Thymus (tissue), 11 donors: ENCODE results near the gene MTPN. TPM values are rescaled to one million over a fixed set of nuclear protein-coding genes. Genes with fewer than 3 reads are reported as not detected.

Experiments
- DNase-seq, 9 donors: peaks; one replicate each; pipeline ENCODE4 v3.0.0-alpha.2; 2013; ENCODE audit warnings: low spot score in 9 of 9, low read depth in 6 of 9, missing footprints in 1 of 9
- H3K27ac ChIP-seq, 2 donors: one replicate each; pipeline ENCODE4 v1.5.1; 2013; ENCODE audit warnings: control low read depth in 1 of 2, low read depth in 1 of 2, low read length in 1 of 2, mild to moderate bottlenecking in 1 of 2, moderate library complexity in 1 of 2
- H3K27me3 ChIP-seq, 2 donors: one replicate each; pipeline ENCODE4 v1.5.1; 2013; ENCODE audit warnings: low read length in 1 of 2; ENCODE audit not compliant: control insufficient read depth in 2 of 2, insufficient read depth in 1 of 2
- H3K36me3 ChIP-seq, 2 donors: one replicate each; pipeline ENCODE4 v1.5.1; 2013; ENCODE audit warnings: low read length in 1 of 2, mild to moderate bottlenecking in 1 of 2, moderate library complexity in 1 of 2; ENCODE audit not compliant: control insufficient read depth in 2 of 2, insufficient read depth in 2 of 2
- H3K4me1 ChIP-seq, 2 donors: one replicate each; pipeline ENCODE4 v1.5.1; 2013; ENCODE audit warnings: low read length in 2 of 2; ENCODE audit not compliant: control insufficient read depth in 2 of 2, insufficient read depth in 2 of 2
- H3K4me3 ChIP-seq, 2 donors: one replicate each; pipeline ENCODE4 v1.5.1; 2013; ENCODE audit warnings: low read length in 2 of 2, control low read depth in 1 of 2, mild to moderate bottlenecking in 1 of 2
- H3K9me3 ChIP-seq, 2 donors: one replicate each; pipeline ENCODE4 v1.5.1; 2013; ENCODE audit warnings: low read length in 1 of 2, mild to moderate bottlenecking in 1 of 2; ENCODE audit not compliant: control insufficient read depth in 2 of 2, insufficient read depth in 1 of 2
- WGBS: extraction: QIAGEN DNeasy Blood & Tissue Kit; methylation state at CpG from one replicate; pipeline ENCODE4 v1.1.7; 2013; 5-methylcytosine and 5-hydroxymethylcytosine counted together
- polyA plus RNA-seq: library from polyadenylated mRNA; stranded (reverse); fragments of 200-250 nt; gene quantifications from one replicate; pipeline ENCODE4 v1.2.3, GENCODE V29; 2013
- total RNA-seq: library from RNA; stranded (reverse); fragments of 120-200 nt; gene quantifications from one replicate; pipeline ENCODE4 v1.2.4, GENCODE V29; 2013
- donor health status: healthy.

The MTPN gene
- total and polyA plus RNA-seq, 2 donors, result 54.2 to 74.7 TPM

DNA sequence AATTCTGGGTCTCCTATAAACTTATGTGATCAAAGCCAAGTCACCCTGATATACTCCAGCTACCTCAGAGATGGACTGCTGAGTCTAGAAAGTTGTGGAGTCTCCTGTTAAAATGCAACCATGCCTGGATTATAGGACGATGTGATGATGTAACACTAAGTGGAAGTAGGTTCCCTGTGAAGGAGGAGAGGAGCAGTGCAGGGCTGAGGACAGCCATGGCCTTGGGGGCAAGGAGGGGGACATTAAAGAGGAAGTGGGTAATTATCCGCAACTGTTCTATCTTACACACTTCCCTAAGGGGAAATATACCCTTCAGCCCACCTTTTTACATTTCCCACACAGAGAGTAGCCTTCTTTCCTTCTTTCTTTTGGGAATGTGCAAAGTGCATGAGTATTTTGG lies 63.8 kb downstream of the MTPN start:
- no peaks in the 10 kb centered on the region for H3K9me3 ChIP-seq
- no peak for DNase-seq
- no peaks in the 10 kb centered on the region for H3K27me3 ChIP-seq
- H3K4me1 ChIP-seq, result no peaks in the 10 kb centered on the region
- no peak overlapping the region for H3K4me3 ChIP-seq
- no peak overlapping the region for H3K27ac ChIP-seq
- WGBS, result 95% methylated on average over 2 of the region's 2 CpGs
- no peaks in the 10 kb centered on the region for H3K36me3 ChIP-seq

DNA sequence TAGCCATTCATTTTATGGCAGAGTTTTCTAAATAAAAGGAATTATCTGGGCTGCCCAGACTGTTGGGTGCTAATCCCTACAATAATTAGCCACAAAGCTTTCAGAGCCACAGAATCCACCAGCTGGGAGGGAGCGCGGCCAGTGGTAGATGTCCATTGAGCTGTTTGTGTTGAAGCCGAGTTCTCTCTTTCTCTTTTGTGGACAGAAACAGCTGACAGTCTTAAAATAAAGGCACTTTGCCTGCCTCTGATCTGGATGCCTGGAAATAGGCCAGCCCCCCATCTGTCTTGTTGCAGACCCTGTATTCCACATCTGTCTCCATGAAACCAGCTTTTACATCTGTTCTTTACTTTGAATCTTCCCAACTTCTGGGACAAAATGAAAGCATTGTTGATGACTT lies 66.1 kb downstream of the MTPN start:
- no peak overlapping the region for H3K4me3 ChIP-seq
- H3K27me3 ChIP-seq, result no peaks in the 10 kb centered on the region
- no peak for DNase-seq
- H3K27ac ChIP-seq, result no peak overlapping the region
- no peaks in the 10 kb centered on the region for H3K4me1 ChIP-seq
- H3K36me3 ChIP-seq, result no peaks in the 10 kb centered on the region
- no peaks in the 10 kb centered on the region for H3K9me3 ChIP-seq
- WGBS, result 96% methylated on average over 3 of the region's 3 CpGs

DNA sequence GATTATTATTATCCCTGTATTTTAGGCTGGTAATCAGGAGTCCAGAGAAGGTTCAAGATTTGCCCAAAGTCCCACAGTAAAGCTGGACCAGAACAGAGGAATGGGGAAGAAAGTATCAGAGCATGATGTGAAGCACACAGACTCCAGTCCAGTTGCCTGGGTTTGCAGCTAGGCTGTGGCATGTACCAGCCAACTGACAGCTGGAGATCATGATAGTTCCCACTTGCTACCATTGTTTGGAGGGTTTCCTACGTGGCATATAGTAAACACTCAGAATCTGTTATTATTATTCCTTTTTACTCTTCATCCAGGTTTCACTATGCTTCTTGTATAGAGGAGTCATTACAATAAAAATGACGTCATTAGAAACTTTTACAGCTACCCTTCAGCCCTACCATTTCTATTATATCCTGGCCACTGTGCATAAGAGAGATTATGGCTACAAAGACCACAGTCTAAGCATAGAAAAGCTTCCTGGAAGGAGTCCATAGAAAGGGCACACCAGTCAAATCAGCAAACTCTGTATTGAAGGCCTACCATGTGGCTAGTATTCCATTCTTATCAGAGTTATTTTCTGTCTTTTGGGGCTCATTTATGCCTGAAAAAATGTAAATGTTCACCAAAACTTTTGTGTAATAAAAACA lies 66.6 kb downstream of the MTPN start:
- no peaks in the 10 kb centered on the region for H3K4me1 ChIP-seq
- H3K27ac ChIP-seq, result no peak overlapping the region
- no peak for DNase-seq
- H3K27me3 ChIP-seq, result no peaks in the 10 kb centered on the region
- no peaks in the 10 kb centered on the region for H3K36me3 ChIP-seq
- H3K9me3 ChIP-seq, result no peaks in the 10 kb centered on the region
- H3K4me3 ChIP-seq, result no peak overlapping the region
- 91% methylated on average over 2 of the region's 2 CpGs for WGBS

DNA sequence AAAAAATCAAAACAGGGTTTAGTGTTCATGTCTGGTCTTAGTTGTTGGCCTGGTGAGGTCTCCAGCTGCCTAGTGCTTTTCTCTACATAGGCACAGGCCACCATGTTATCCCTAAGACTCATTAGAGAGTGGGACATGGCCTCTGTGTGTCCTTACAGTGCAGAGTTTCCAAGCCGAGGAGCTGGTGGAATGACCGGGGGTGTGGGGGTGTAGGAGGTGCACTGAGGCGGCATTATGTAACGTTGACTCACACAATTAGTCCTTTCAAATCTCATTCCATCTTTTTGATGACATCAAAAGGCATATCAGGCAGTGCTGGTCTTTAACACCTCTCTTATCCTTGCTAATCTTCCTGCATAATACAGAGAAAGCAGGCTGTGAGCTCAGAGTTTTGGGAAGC lies 71.3 kb downstream of the MTPN start:
- no peak overlapping the region for H3K27ac ChIP-seq
- H3K36me3 ChIP-seq, result no peaks in the 10 kb centered on the region
- no peaks in the 10 kb centered on the region for H3K4me1 ChIP-seq
- H3K9me3 ChIP-seq, result no peaks in the 10 kb centered on the region
- no peak overlapping the region for H3K4me3 ChIP-seq
- 98% methylated on average over 4 of the region's 4 CpGs for WGBS
- no peak for DNase-seq
- no peaks in the 10 kb centered on the region for H3K27me3 ChIP-seq

DNA sequence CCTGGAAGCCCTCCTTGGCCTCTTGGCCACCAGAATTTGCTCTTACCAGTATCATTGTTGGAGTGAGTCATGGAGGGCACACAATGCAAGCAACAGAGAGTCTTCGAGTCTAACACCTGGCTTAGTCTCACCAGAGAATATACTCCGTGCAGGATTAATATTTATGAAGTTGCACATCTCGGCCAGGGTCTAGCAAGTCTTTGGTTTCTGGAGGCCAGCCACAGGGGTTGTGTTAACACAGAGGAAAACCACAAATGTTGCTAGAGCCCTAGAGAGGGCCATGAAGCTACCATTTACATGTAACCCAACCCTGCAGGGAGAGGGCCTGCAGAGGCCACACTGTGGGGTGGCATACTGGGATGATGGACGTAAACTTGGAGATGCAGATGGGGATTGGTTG lies 71.8 kb downstream of the MTPN start:
- H3K27me3 ChIP-seq, result no peaks in the 10 kb centered on the region
- H3K9me3 ChIP-seq, result no peaks in the 10 kb centered on the region
- no peak overlapping the region for H3K4me3 ChIP-seq
- H3K27ac ChIP-seq, result no peak overlapping the region
- WGBS, result 63% methylated on average over 4 of the region's 4 CpGs
- DNase-seq, result no peak
- no peaks in the 10 kb centered on the region for H3K4me1 ChIP-seq
- no peaks in the 10 kb centered on the region for H3K36me3 ChIP-seq

DNA sequence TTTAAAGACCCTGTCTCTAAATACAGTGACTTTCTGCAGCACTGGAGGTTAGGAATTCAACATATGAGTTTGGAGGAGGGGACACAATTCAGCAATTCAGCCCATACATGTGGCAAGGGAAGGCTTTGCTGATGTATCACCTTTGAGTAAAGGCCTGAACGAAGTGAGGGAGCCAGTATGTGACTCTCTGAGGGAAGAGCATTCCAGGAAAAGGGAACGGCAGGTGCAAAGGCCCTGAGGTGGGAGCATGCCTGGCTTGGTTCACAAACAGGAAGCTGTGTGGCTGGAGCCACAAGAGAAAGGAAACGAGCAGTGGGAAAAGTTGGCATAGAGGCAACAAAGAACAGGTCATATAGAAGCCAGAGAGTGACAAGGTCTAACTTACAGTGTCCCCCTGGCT lies 72.9 kb downstream of the MTPN start:
- Histone ChIP-seq H3K27ac (no peak overlapping the region), H3K36me3 (no peaks in the 10 kb centered on the region), H3K9me3 (no peaks in the 10 kb centered on the region), H3K4me3 (no peak overlapping the region), H3K27me3 (no peaks in the 10 kb centered on the region), H3K4me1 (peaks cover 0 to 2% of the 10 kb centered on the region in 2 donors)
- DNase-seq, result no peak
- WGBS, result 84% methylated on average over 3 of the region's 3 CpGs

DNA sequence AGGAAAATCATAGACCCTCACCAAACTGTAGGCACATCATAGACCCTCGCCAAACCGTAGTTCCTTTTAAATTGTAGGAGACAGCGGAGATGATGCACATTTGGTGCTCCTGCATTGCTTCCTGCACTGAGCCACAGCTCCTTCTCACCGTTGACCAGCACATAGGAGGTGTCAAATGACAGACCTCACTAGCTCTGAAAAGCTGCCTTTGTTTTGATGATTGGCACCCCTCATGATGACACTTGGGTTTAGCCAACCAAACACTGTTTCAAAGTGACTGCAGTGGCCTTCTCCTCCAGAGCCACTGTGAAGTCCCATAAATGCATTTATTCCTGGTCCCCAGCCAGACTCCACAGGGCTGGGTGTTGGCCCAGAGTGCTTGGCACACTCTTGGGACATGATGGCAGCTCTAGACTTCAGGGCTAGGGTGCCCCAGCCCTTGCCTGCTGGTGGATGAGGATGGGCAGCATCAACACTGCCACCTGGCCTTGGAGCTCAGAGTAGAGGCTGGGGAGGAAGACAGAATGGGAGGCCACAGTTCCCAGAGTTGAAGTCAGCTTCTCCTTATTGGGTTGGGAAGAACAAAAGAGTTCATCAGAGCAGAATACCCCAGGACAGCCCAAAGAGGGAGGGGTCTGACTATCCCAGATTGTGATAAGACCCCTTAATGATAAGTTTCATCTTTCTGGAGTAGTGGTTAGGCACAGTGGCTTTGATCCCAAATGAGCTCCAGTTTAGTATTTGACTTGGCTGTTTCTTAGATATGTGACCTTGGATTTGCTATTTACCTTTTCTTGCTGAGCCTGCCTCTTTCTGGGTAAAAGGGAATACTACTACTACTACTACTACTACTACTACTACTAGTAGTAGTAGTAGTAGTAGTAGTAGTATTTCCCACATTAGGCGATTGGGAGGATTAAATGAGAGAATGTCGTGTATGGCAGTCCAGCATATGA lies 75.3 kb downstream of the MTPN start:
- H3K36me3 ChIP-seq, result no peaks in the 10 kb centered on the region
- H3K4me3 ChIP-seq, result no peak overlapping the region
- no peaks in the 10 kb centered on the region for H3K9me3 ChIP-seq
- H3K27me3 ChIP-seq, result no peaks in the 10 kb centered on the region
- no peak overlapping the region for H3K27ac ChIP-seq
- H3K4me1 ChIP-seq, result peaks cover 0 to 2% of the 10 kb centered on the region in 2 donors
- no peak for DNase-seq
- WGBS, result 88% methylated on average over 6 of the region's 6 CpGs

DNA sequence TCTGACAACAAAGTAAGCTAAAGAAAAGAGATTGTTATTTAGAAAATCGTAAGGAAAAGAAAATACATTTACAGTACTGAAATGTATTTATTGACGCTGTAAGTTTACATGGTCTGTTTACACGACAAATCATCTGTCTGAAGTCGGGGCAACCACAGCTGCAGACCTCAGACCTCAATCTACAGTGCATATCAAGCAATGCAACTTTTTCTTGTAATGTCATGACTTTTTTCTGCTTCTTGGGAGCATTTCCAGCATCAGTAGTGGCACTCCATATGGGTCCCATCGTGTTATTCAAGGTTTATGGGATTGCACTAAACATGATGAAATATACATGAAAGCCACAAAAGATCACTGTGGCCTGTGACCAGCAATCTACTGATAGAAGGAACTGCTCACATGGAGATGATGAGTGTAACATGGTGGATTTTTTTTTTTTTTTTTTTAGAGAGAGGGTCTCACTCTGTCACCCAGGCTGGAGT lies 77.1 kb downstream of the MTPN start:
- WGBS, result 96% methylated on average over 5 of the region's 5 CpGs
- no peaks in the 10 kb centered on the region for H3K36me3 ChIP-seq
- H3K27me3 ChIP-seq, result no peaks in the 10 kb centered on the region
- DNase-seq, result no peak
- no peaks in the 10 kb centered on the region for H3K9me3 ChIP-seq
- no peak overlapping the region for H3K4me3 ChIP-seq
- no peak overlapping the region for H3K27ac ChIP-seq
- H3K4me1 ChIP-seq, result peaks cover 0 to 2% of the 10 kb centered on the region in 2 donors

DNA sequence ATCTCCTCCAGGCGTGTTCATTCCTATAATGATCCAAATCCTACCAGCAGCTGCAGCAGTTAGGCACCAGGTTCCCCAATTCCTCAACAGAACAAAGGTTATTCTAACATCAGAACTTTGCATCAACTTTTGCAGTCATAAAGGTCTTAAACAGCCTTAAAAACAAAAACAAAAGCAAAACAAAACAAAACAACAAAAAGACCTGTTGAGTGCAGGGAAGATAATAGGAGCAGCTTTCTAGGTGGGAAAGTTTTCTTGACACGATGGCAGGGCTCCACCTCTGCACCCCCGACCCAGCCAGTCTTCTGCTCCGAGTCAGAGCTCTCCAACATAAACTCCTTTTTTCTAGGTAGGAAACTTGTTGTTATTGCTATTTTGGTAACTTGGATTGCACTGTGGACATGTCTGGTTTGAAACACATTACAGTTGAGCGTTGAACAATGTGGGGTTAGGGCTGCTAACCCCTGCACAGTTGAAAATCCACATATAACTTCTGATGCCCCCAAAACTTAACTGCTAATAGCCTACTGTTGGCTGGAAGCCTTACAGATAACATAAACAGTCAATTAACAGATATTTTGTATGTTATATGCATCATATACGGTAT lies 77.6 kb downstream of the MTPN start:
- H3K27me3 ChIP-seq, result no peaks in the 10 kb centered on the region
- 95% methylated on average over 6 of the region's 6 CpGs for WGBS
- no peaks in the 10 kb centered on the region for H3K36me3 ChIP-seq
- DNase-seq, result no peak
- H3K9me3 ChIP-seq, result no peaks in the 10 kb centered on the region
- no peak overlapping the region for H3K27ac ChIP-seq
- H3K4me3 ChIP-seq, result no peak overlapping the region
- peaks cover 0 to 2% of the 10 kb centered on the region in 2 donors for H3K4me1 ChIP-seq
